GM23338 (cell line): Measurements from ENCODE around the gene TNNT2.

Experiments used
- CTCF ChIP-seq, 2 experiments: fragments of 200-600 bp in 1 of 2; sonication (generic) in 1 of 2; conservative IDR thresholded peaks; 2 replicates each; pipeline versions ENCODE4 v1.5.1 to v1.6.1; 2016 to 2017; ENCODE audit warnings: antibody characterized with exemption in 2 of 2, low read depth in 2 of 2, mild to moderate bottlenecking in 2 of 2, moderate library complexity in 1 of 2
- EZH2 ChIP-seq: fragments of 200-600 bp; sonication (generic); IDR thresholded peaks from one replicate; pipeline ENCODE4 v1.8.0; 2017; ENCODE audit warnings: antibody characterized with exemption, mild to moderate bottlenecking, low read depth; ENCODE audit not compliant: unreplicated experiment
- NANOG ChIP-seq: IDR thresholded peaks from 2 replicates; pipeline ENCODE4 v1.6.1; 2016; ENCODE audit warnings: antibody characterized with exemption, borderline replicate concordance
- POLR2AphosphoS5 ChIP-seq: IDR thresholded peaks from 2 replicates; pipeline ENCODE4 v1.6.1; 2016; ENCODE audit warnings: antibody characterized with exemption, low read depth
- REST ChIP-seq: IDR thresholded peaks from one replicate; pipeline ENCODE4 v1.6.1; 2018; ENCODE audit warnings: antibody characterized with exemption; ENCODE audit not compliant: unreplicated experiment
- ZNF114 ChIP-seq: fragments of 250-450 bp; sonication (Bioruptor Pico); IDR thresholded peaks from 2 replicates; pipeline ENCODE4 v1.5.0; 2020; ENCODE audit warnings: mild to moderate bottlenecking, moderate library complexity
- ZNF331 ChIP-seq: fragments of 250-450 bp; sonication (Bioruptor Pico); IDR thresholded peaks from 2 replicates; pipeline ENCODE4 v1.5.0; 2020; ENCODE audit warnings: low read depth, mild to moderate bottlenecking, moderate library complexity
- ZNF462 ChIP-seq: fragments of 250-450 bp; sonication (Bioruptor Pico); IDR thresholded peaks from 2 replicates; pipeline ENCODE4 v1.5.0; 2020; ENCODE audit warnings: mild to moderate bottlenecking, moderate library complexity

- TF ChIP-seq EZH2 (no peak), ZNF114 (CRISPR knock-in tag) (no peak), CTCF (conservative IDR thresholded peaks at IDR 0.05; ENCODE audit: low read depth in 2 of 2) (no peak), POLR2AphosphoS5 (no peak), ZNF462 (no peak), NANOG (no peak), ZNF331 (CRISPR knock-in tag) (no peak), REST (no peak)
Observed at GRCh38 chr1:201391225-201391624, 13.7 kb upstream of the TNNT2 start.
